Panc1 (cell line): ENCODE data around the gene GDPD5. TPM values are rescaled to one million over a fixed set of nuclear protein-coding genes. Genes with fewer than 3 reads are reported as not detected.

Source experiments
- ATAC-seq: fragments of 200-7000 bp; cut with Tn5 transposase; 2 replicates; pipeline ENCODE4 v1.9.1; 2020; ENCODE audit warnings: mild to moderate bottlenecking, moderate library complexity
- BruUV-seq: library from RNA; stranded (reverse); fragments of 400-500 nt; replicated peaks from 2 replicates; lab custom pipeline; 2021; lab: Mats Ljungman, UMichigan
- CTCF ChIA-PET: fragments of 300-600 bp; sonication (Branson Sonifier 250); formaldehyde crosslinking; loops from one replicate; lab custom pipeline; 2022; ENCODE audit warnings: antibody characterized with exemption; lab: Charles Lee
- POLR2A ChIA-PET: fragments of 300-600 bp; sonication (Branson Sonifier 250); formaldehyde crosslinking; loops from one replicate; lab custom pipeline; 2022; ENCODE audit warnings: antibody characterized with exemption; lab: Charles Lee
- DNase-seq: peaks from one replicate; pipeline ENCODE4 v3.0.0-alpha.2; 2010; ENCODE audit warnings: low read depth, low spot score
- H3K27ac ChIP-seq: 2 replicates; pipeline ENCODE4 v1.5.1; 2011; ENCODE audit warnings: mild to moderate bottlenecking, low read length, inconsistent platforms
- H3K27me3 ChIP-seq: fragments of 200-500 bp; sonication (Bioruptor generic); 2 replicates; pipeline ENCODE4 v1.6.0; 2014; ENCODE audit warnings: low read length, inconsistent platforms; ENCODE audit not compliant: control insufficient read depth, insufficient read depth
- H3K36me3 ChIP-seq: fragments of 200-500 bp; sonication (Bioruptor generic); 2 replicates; pipeline ENCODE4 v1.5.1; 2014; ENCODE audit warnings: inconsistent platforms, mild to moderate bottlenecking, low read length, moderate library complexity; ENCODE audit not compliant: control insufficient read depth, insufficient read depth
- H3K4me1 ChIP-seq: 2 replicates; pipeline ENCODE4 v1.5.1; 2011; ENCODE audit warnings: inconsistent platforms, mild to moderate bottlenecking, low read length, moderate library complexity; ENCODE audit not compliant: control insufficient read depth, insufficient read depth
- H3K4me3 ChIP-seq, 2 experiments: 2 replicates each; pipeline ENCODE4 v1.5.1; 2011 to 2012; ENCODE audit warnings: low read depth in 2 of 2, low read length in 2 of 2, mild to moderate bottlenecking in 2 of 2, inconsistent platforms in 1 of 2, moderate library complexity in 1 of 2
- H3K9me3 ChIP-seq: fragments of 200-500 bp; sonication (Bioruptor generic); 2 replicates; pipeline ENCODE4 v1.5.1; 2014; ENCODE audit warnings: low read depth, mild to moderate bottlenecking, inconsistent platforms, low read length, moderate library complexity; ENCODE audit not compliant: control insufficient read depth, insufficient read depth
- POLR2AphosphoS5 ChIP-seq: IDR thresholded peaks from 2 replicates; pipeline ENCODE4 v1.6.1; 2012; ENCODE audit warnings: mild to moderate bottlenecking, low read depth, low read length, moderate library complexity
- SIN3A ChIP-seq: IDR thresholded peaks from 2 replicates; pipeline ENCODE4 v1.6.1; 2012; ENCODE audit warnings: low read depth, mild to moderate bottlenecking, low read length, moderate library complexity, borderline replicate concordance; ENCODE audit not compliant: insufficient read depth
- TCF7L2 ChIP-seq: IDR thresholded peaks from 2 replicates; pipeline ENCODE4 v1.6.1; 2011; ENCODE audit warnings: mild to moderate bottlenecking, low read depth, low read length, inconsistent platforms
- in situ Hi-C: cut with HindIII; loops from 2 replicates; pipeline ENCODE4 v1.10.0; 2016; ENCODE audit warnings: low sequenced_read_pairs, low pct_unique_long_range_greater_than_20kb
- intact Hi-C: fragments of 100-400 bp; cut with micrococcal nuclease; formaldehyde crosslinking; loops from one replicate; pipeline ENCODE4 v1.10.0; 2022; ENCODE audit not compliant: unreplicated experiment
- total RNA-seq: library from RNA; stranded (reverse); gene quantifications from one replicate; pipeline ENCODE4 v1.2.1, GENCODE V29; 2021; ENCODE audit not compliant: unreplicated experiment
- TF ChIP-seq, protein P1 (sequence below): fragments of 450-650 bp; IDR thresholded peaks from 2 replicates; pipeline ENCODE4 v1.5.1; 2017; ENCODE audit warnings: mild to moderate bottlenecking
- TF ChIP-seq, protein P2 (sequence below), 2 experiments: IDR thresholded peaks; 2 replicates each; pipeline ENCODE4 v1.6.1; 2011 to 2012; ENCODE audit warnings: low read depth in 2 of 2, control low read depth in 1 of 2, low read length in 1 of 2, mild to moderate bottlenecking in 1 of 2, moderate library complexity in 1 of 2; ENCODE audit not compliant: insufficient read depth in 1 of 2

GDPD5 gene
- total RNA-seq, 1 experiment from 2014 or later, result 6.0 TPM

- ATAC-seq, result no peak
- TF ChIP-seq, protein P1, sequence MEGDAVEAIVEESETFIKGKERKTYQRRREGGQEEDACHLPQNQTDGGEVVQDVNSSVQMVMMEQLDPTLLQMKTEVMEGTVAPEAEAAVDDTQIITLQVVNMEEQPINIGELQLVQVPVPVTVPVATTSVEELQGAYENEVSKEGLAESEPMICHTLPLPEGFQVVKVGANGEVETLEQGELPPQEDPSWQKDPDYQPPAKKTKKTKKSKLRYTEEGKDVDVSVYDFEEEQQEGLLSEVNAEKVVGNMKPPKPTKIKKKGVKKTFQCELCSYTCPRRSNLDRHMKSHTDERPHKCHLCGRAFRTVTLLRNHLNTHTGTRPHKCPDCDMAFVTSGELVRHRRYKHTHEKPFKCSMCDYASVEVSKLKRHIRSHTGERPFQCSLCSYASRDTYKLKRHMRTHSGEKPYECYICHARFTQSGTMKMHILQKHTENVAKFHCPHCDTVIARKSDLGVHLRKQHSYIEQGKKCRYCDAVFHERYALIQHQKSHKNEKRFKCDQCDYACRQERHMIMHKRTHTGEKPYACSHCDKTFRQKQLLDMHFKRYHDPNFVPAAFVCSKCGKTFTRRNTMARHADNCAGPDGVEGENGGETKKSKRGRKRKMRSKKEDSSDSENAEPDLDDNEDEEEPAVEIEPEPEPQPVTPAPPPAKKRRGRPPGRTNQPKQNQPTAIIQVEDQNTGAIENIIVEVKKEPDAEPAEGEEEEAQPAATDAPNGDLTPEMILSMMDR, result no peak
- TF ChIP-seq, protein P2, sequence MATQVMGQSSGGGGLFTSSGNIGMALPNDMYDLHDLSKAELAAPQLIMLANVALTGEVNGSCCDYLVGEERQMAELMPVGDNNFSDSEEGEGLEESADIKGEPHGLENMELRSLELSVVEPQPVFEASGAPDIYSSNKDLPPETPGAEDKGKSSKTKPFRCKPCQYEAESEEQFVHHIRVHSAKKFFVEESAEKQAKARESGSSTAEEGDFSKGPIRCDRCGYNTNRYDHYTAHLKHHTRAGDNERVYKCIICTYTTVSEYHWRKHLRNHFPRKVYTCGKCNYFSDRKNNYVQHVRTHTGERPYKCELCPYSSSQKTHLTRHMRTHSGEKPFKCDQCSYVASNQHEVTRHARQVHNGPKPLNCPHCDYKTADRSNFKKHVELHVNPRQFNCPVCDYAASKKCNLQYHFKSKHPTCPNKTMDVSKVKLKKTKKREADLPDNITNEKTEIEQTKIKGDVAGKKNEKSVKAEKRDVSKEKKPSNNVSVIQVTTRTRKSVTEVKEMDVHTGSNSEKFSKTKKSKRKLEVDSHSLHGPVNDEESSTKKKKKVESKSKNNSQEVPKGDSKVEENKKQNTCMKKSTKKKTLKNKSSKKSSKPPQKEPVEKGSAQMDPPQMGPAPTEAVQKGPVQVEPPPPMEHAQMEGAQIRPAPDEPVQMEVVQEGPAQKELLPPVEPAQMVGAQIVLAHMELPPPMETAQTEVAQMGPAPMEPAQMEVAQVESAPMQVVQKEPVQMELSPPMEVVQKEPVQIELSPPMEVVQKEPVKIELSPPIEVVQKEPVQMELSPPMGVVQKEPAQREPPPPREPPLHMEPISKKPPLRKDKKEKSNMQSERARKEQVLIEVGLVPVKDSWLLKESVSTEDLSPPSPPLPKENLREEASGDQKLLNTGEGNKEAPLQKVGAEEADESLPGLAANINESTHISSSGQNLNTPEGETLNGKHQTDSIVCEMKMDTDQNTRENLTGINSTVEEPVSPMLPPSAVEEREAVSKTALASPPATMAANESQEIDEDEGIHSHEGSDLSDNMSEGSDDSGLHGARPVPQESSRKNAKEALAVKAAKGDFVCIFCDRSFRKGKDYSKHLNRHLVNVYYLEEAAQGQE (IDR thresholded peaks at IDR 0.05; ENCODE audit: insufficient read depth in 1 of 2, low read depth in 2 of 2, low read length in 1 of 2), result no peak
- TF ChIP-seq SIN3A (no peak), POLR2AphosphoS5 (no peak), TCF7L2 (no peak)
- ChIA-PET CTCF (interaction anchor here (0.6 kb wide), 1 partner anchor 325 kb away, joined by 6 read pairs; no protein-coding TSS in a partner anchor), POLR2A (no interaction called here)
- Histone ChIP-seq H3K27ac (no peak overlapping the region), H3K27me3 (no peaks in the 10 kb centered on the region), H3K9me3 (no peaks in the 10 kb centered on the region), H3K36me3 (peaks cover 5% of the 10 kb centered on the region; the same call in 1 of the 2 replicates), H3K4me1 (peaks cover 25% of the 10 kb centered on the region), H3K4me3 (no peak overlapping the region)
- intact Hi-C loops (no loop called here), in situ Hi-C loops (no loop called here)
- BruUV-seq, result no TSS peak
- DNase-seq, result no peak
Measured at GRCh38 chr11:75567971-75568370, 42.2 kb upstream of the GDPD5 start.

GRCh38 chr11:75566763-75567279 lies 41.1 kb upstream of the GDPD5 start:
- CTCF ChIA-PET, result no interaction called here
- H3K4me1 ChIP-seq, result peaks cover 27% of the 10 kb centered on the region
- in situ Hi-C loops, result no loop called here
- peaks cover 7% of the 10 kb centered on the region; the same call in 1 of the 2 replicates for H3K36me3 ChIP-seq
- H3K4me3 ChIP-seq, result no peak overlapping the region
- no TSS peak for BruUV-seq
- DNase-seq (no peak), ATAC-seq (no peak)
- no peaks in the 10 kb centered on the region for H3K9me3 ChIP-seq
- H3K27me3 ChIP-seq, result no peaks in the 10 kb centered on the region
- TF ChIP-seq, protein P2 (IDR thresholded peaks at IDR 0.05; ENCODE audit: insufficient read depth in 1 of 2, low read depth in 2 of 2, low read length in 1 of 2), result no peak
- TF ChIP-seq, protein P1, result no peak
- no peak for TF ChIP-seq SIN3A
- no peak overlapping the region for H3K27ac ChIP-seq
- intact Hi-C loops, result no loop called here
- POLR2A ChIA-PET, result no interaction called here
